Kidney (tissue), 14 donors: ENCODE data around the gene GNAS. TPM values are rescaled to one million over a fixed set of nuclear protein-coding genes. Genes with fewer than 3 reads are reported as not detected.
"Not testable (repeated sequence)": the region's sequence is repeated elsewhere in the genome, so short reads cannot be mapped to it uniquely, and the experiment has no call there.

Experiments used
- DNase-seq, 5 donors: peaks; one replicate each; pipeline ENCODE4 v3.0.0-alpha.2; 2013 to 2020
- FAIRE-seq: peaks from 2 replicates; lab custom pipeline; 2012; peaks lifted over from hg19 to GRCh38; lab: Jason Lieb, UNC
- H3K27ac ChIP-seq, 2 donors: one replicate each; pipeline ENCODE4 v1.7.0; 2013; ENCODE audit warnings: low read depth in 2 of 2, low read length in 2 of 2, inconsistent platforms in 1 of 2
- H3K27me3 ChIP-seq: one replicate; pipeline ENCODE4 v1.7.1; 2013; ENCODE audit warnings: low read length, inconsistent platforms; ENCODE audit not compliant: control insufficient read depth, insufficient read depth
- H3K36me3 ChIP-seq, 3 donors: one replicate each; pipeline versions ENCODE4 v1.7.0 to v1.7.1; 2013; ENCODE audit warnings: low read length in 3 of 3, control low read depth in 1 of 3, inconsistent platforms in 1 of 3; ENCODE audit not compliant: insufficient read depth in 3 of 3, control insufficient read depth in 2 of 3
- H3K4me1 ChIP-seq, 3 donors: one replicate each; pipeline versions ENCODE4 v1.7.0 to v1.7.1; 2013; ENCODE audit warnings: low read length in 3 of 3, inconsistent platforms in 1 of 3, low read depth in 1 of 3; ENCODE audit not compliant: control insufficient read depth in 2 of 3, insufficient read depth in 2 of 3
- H3K4me3 ChIP-seq, 3 donors: one replicate each; pipeline versions ENCODE4 v1.7.0 to v1.8.1; 2013; ENCODE audit warnings: low read length in 3 of 3, control low read depth in 1 of 3, inconsistent platforms in 1 of 3
- H3K9ac ChIP-seq, 3 donors: one replicate each; pipeline versions ENCODE4 v1.7.0 to v1.7.1; 2013; ENCODE audit warnings: low read length in 3 of 3, control low read depth in 1 of 3, inconsistent platforms in 1 of 3
- H3K9me3 ChIP-seq, 3 donors: one replicate each; pipeline versions ENCODE4 v1.7.0 to v1.7.1; 2013; ENCODE audit warnings: low read length in 3 of 3, control low read depth in 1 of 3, inconsistent platforms in 1 of 3; ENCODE audit not compliant: control insufficient read depth in 2 of 3, insufficient read depth in 1 of 3
- CTCF ChIP-seq: IDR thresholded peaks from 3 replicates; pipeline ENCODE4 v1.5.1; 2012; ENCODE audit warnings: mild to moderate bottlenecking, moderate library complexity, borderline replicate concordance; ENCODE audit not compliant: insufficient read depth; ENCODE audit errors: extremely low read depth
- intact Hi-C: fragments of 100-400 bp; cut with DNase I; formaldehyde crosslinking; loops from one replicate; pipeline ENCODE4 v1.11.1; 2022
- polyA plus RNA-seq: library from polyadenylated mRNA; stranded (reverse); fragments of 350-450 nt; fragmentation: Illumina TruSeq; extraction: RNeasy Lipid Tissue Mini Kit (QIAGEN cat#74804); gene quantifications from one replicate; pipeline ENCODE4 v1.2.3, GENCODE V29; 2014; ENCODE audit warnings: low read depth, low replicate concordance; ENCODE audit not compliant: insufficient read depth
- total RNA-seq: library from RNA; stranded (reverse); fragmentation: NEBNext Ultra II Directional; extraction: Animal tissue kit (Norgen Biotek cat#: 25700); gene quantifications from one replicate; pipeline ENCODE4 v1.2.1, GENCODE V29; 2021
- donor health status: control.
- donor health status: control.
- donor health status: control.
- donor health status: control.
- donor health status: control.
- donor health status: DM: yes; HTN: yes; CAD: no.
- donor health status: Normal renal cell carcinoma (clear cell type).

The GNAS gene
- total and polyA plus RNA-seq, 2 donors from 2014 or later: 792 to 867 TPM

- intact Hi-C loops: no loop called here
Observed at GRCh38 chr20:58945965-58946631, 93.6 kb downstream of the GNAS start.

DNA sequence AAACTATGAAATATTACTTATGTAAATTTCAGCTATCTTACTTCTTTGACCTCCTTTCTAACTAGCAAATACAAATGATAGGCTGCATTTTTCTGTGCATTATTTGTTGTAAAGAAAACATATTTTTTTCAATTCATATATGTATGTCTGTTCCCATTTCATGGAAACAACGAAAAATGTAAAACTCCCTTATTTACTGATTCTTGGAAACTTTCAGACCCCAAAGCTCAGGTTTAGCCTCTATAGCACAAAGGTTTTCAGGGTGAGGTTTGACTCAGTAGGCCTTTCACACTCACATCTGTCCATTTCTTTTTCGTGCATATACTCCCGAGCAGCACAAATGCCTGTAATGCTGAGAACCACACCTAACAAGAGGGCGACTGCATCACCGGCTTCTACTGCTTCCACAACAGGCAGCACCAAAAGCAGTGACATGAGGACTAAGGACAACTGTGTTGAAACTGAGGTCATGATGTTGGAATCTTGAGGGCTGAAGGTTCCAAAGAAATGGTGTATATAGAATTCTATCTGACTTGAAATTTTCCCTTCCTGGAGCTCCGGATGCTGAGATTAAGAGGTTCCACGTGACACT is 95.4 kb downstream of the GNAS start:
- H3K4me1 ChIP-seq, DNase-seq, H3K9me3 ChIP-seq, H3K4me3 ChIP-seq, H3K27me3 ChIP-seq, H3K36me3 ChIP-seq, H3K9ac ChIP-seq, FAIRE-seq, H3K27ac ChIP-seq, intact Hi-C loops: not testable (repeated sequence)

More at GRCh38 chr20:58945965-58946631, 93.6 kb downstream of the GNAS start:
- DNase-seq (no peak), FAIRE-seq (no peak)
- Histone ChIP-seq H3K4me3 (no peak overlapping the region), H3K27me3 (no peaks in the 10 kb centered on the region), H3K36me3 (no peaks in the 10 kb centered on the region), H3K27ac (no peak overlapping the region), H3K9ac (no peak overlapping the region), H3K4me1 (no peaks in the 10 kb centered on the region), H3K9me3 (no peaks in the 10 kb centered on the region)
- no peak for TF ChIP-seq CTCF

GRCh38 chr20:58950603-58951002 is 98.1 kb downstream of the GNAS start:
- Histone ChIP-seq H3K36me3 (no peaks in the 10 kb centered on the region), H3K4me3 (no peak overlapping the region), H3K9me3 (no peaks in the 10 kb centered on the region), H3K9ac (no peak overlapping the region), H3K27ac (no peak overlapping the region), H3K4me1 (no peaks in the 10 kb centered on the region), H3K27me3 (no peaks in the 10 kb centered on the region)
- FAIRE-seq: no peak
- intact Hi-C loops: no loop called here
- no peak for TF ChIP-seq CTCF
- DNase-seq: no peak

DNA sequence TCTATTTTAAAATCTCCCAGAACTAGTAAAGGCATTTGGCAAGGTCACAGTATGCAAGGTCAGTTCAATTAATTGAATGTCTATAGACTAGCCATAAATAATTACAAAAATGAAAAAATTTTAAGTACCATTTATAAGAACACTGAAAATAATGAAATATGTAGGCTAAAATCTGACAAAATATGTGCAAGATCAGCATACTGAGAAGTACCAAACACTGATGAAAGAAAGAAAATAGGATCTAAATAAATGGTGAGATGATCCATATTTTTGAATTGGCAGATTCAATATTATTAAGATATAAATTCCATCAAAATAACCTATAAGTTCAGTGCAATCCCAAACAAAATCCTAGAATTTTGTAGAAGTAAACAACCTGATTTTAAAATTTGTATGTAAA is 100.5 kb downstream of the GNAS start:
- DNase-seq (no peak), FAIRE-seq (no peak)
- H3K9me3 ChIP-seq: no peaks in the 10 kb centered on the region
- no peaks in the 10 kb centered on the region for H3K27me3 ChIP-seq
- no peak overlapping the region for H3K9ac ChIP-seq
- no peak for TF ChIP-seq CTCF
- H3K4me1 ChIP-seq: no peaks in the 10 kb centered on the region
- no peak overlapping the region for H3K4me3 ChIP-seq
- H3K27ac ChIP-seq: no peak overlapping the region
- H3K36me3 ChIP-seq: no peaks in the 10 kb centered on the region
- intact Hi-C loops: no loop called here
